Activated B cell treated with CpG ODN at 0.5 μM for 24 hours (primary cell): ENCODE measurements around the gene L3MBTL1. TPM values are rescaled to one million over a fixed set of nuclear protein-coding genes. Genes with fewer than 3 reads are reported as not detected.

Experiments used
- ATAC-seq: fragments of 200-7000 bp; cut with Tn5 transposase; one replicate; pipeline ENCODE4 v1.10.0; 2021; ENCODE audit warnings: low read depth, mild to moderate bottlenecking, moderate library complexity
- CTCF ChIA-PET: fragments of 350-600 bp; sonication (Branson Sonifier 250); formaldehyde crosslinking; loops from one replicate; lab custom pipeline; 2021; ENCODE audit warnings: antibody characterized with exemption; lab: Charles Lee
- POLR2A ChIA-PET: fragments of 350-600 bp; sonication (Branson Sonifier 250); formaldehyde crosslinking; loops from one replicate; lab custom pipeline; 2021; ENCODE audit warnings: antibody characterized with exemption; lab: Charles Lee
- DNase-seq: peaks from one replicate; pipeline ENCODE4 v3.0.0; 2022
- H3K27ac Mint-ChIP-seq: one replicate; pipeline ENCODE4 v1.8.0; 2020; ENCODE audit warnings: mixed read lengths
- H3K27me3 Mint-ChIP-seq: one replicate; pipeline ENCODE4 v1.8.0; 2021; ENCODE audit warnings: mixed read lengths
- H3K36me3 Mint-ChIP-seq: one replicate; pipeline ENCODE4 v1.8.0; 2021; ENCODE audit warnings: low read depth, mixed read lengths
- H3K4me1 Mint-ChIP-seq: one replicate; pipeline ENCODE4 v1.8.0; 2021; ENCODE audit warnings: mixed read lengths
- H3K4me3 Mint-ChIP-seq: one replicate; pipeline ENCODE4 v1.8.0; 2020; ENCODE audit warnings: mild to moderate bottlenecking, mixed read lengths
- H3K9me3 Mint-ChIP-seq: one replicate; pipeline ENCODE4 v1.8.0; 2020; ENCODE audit warnings: mixed read lengths
- intact Hi-C: fragments of 100-400 bp; cut with micrococcal nuclease; formaldehyde crosslinking; loops from one replicate; pipeline ENCODE4 v1.15.1; 2024
- total RNA-seq: library from RNA; stranded (reverse); gene quantifications from 2 replicates; pipeline ENCODE4 v1.2.3, GENCODE V29; 2022
- TF ChIP-seq, protein P1 (sequence below): fragments of 200-600 bp; IDR thresholded peaks from one replicate; pipeline ENCODE4 v1.8.0; 2022; ENCODE audit warnings: antibody characterized with exemption, mild to moderate bottlenecking

The L3MBTL1 gene
- total RNA-seq, 1 donor from 2014 or later = 22.5 TPM

DNA sequence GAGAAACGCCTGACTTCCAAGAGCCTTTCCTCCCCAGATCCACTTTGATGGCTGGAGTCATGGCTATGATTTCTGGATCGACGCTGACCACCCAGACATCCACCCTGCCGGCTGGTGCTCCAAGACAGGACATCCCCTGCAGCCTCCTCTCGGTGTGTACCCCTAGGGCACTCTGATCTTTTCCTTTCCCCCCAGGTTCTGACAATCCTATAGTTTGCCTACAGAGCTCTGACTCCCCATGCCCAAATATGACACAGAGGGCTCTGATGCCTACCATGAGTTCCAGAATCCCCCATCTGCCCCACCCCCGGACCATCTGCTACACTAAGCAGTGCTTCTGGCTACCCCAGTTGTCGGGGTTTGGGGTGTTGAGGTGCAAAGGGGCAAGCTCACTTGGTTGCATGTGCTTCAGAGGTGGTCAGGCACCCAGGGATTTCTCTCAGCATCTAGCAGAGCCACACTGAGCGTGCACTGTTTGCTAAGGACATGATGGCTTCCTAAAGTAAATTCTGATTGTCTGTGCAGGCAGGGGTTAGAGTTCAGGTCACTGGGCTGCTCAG lies 27.4 kb downstream of the L3MBTL1 start:
- intact Hi-C loops = no loop called here
- Mint-ChIP-seq H3K4me1 (no peaks in the 10 kb centered on the region), H3K4me3 (no peak overlapping the region), H3K36me3 (peaks cover 17% of the 10 kb centered on the region), H3K27me3 (no peaks in the 10 kb centered on the region), H3K27ac (no peak overlapping the region), H3K9me3 (no peaks in the 10 kb centered on the region)
- ATAC-seq = no peak
- TF ChIP-seq, protein P1, sequence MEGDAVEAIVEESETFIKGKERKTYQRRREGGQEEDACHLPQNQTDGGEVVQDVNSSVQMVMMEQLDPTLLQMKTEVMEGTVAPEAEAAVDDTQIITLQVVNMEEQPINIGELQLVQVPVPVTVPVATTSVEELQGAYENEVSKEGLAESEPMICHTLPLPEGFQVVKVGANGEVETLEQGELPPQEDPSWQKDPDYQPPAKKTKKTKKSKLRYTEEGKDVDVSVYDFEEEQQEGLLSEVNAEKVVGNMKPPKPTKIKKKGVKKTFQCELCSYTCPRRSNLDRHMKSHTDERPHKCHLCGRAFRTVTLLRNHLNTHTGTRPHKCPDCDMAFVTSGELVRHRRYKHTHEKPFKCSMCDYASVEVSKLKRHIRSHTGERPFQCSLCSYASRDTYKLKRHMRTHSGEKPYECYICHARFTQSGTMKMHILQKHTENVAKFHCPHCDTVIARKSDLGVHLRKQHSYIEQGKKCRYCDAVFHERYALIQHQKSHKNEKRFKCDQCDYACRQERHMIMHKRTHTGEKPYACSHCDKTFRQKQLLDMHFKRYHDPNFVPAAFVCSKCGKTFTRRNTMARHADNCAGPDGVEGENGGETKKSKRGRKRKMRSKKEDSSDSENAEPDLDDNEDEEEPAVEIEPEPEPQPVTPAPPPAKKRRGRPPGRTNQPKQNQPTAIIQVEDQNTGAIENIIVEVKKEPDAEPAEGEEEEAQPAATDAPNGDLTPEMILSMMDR = no peak
- CTCF ChIA-PET = interaction anchor here (2.7 kb wide), 1 partner anchor 158 kb away, joined by 21 read pairs; no protein-coding TSS in a partner anchor
- no peak for DNase-seq
- POLR2A ChIA-PET = no interaction called here

DNA sequence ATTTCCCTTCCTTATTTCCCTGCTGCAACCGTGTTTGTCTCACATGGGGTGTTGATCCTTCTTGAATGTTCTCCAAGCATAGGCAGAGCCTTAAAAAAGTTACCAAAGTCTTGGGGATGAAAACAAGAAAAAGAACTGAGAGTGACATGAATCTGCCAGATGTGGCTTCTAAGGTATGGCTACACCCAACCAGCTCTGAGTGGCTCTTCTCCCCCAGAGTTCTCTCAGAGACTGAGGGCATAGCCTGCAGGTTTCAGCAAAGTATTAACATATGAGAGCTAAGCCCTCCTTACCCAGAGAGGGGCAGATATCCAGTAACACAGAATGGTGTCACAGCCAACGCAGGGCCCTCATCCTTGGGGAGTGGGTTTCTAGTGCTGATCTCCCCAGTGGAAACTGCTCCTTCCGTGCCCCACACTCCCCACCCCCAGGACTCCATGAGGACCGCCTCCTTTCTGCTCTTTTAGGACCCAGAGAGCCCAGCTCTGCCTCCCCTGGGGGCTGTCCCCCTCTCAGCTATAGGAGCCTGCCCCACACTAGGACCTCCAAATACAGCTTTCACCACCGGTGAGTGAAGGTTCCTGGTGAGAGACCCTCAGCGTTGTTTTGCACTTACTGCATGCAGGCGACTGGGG lies 28.0 kb downstream of the L3MBTL1 start:
- TF ChIP-seq, protein P1 = no peak
- ChIA-PET POLR2A (no interaction called here), CTCF (interaction anchor here (2.7 kb wide), 1 partner anchor 157 kb away, joined by 21 read pairs; no protein-coding TSS in a partner anchor)

DNA sequence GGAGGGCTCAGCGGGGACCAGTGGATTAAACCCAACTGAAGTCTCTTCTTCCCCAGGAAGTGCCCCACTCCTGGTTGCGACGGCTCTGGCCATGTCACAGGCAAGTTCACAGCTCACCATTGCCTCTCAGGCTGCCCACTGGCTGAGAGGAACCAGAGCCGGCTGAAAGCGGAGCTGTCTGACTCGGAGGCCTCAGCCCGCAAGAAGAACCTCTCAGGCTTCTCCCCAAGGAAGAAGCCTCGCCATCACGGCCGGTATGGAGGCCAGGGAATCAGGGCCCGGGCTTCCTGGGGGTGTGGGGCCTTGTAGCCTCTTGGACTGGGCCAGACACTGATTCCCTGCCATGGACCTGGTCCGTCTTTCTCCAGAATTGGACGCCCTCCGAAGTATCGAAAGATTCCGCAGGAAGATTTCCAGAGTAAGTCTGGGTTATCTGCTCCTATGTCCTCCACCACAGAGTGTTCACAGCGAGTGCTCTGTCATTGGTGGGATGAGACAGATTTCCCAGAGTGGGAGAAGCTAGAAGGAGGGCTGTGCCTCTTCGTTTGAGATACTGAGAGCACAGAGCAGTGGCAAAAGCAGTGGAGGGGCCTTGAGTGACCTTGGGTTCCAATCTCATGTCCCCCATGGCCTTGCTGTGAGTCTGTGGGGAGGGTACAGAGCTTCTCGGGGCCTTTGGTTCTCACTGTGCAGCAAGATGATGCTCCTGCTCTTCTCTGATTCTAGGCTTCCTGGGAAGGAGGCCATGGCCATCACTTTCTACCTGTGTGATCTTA lies 28.7 kb downstream of the L3MBTL1 start:
- ChIA-PET POLR2A (no interaction called here), CTCF (interaction anchor here (2.7 kb wide), 1 partner anchor 156 kb away, joined by 21 read pairs; no protein-coding TSS in a partner anchor)
- no peaks in the 10 kb centered on the region for H3K27me3 Mint-ChIP-seq
- intact Hi-C loops = no loop called here
- no peak overlapping the region for H3K27ac Mint-ChIP-seq
- no peak for ATAC-seq
- TF ChIP-seq, protein P1 = no peak
- H3K4me1 Mint-ChIP-seq = no peaks in the 10 kb centered on the region
- H3K4me3 Mint-ChIP-seq = no peak overlapping the region
- DNase-seq = no peak
- H3K36me3 Mint-ChIP-seq = peaks cover 17% of the 10 kb centered on the region
- no peaks in the 10 kb centered on the region for H3K9me3 Mint-ChIP-seq

More for the DNA sequence above, 28.0 kb downstream of the L3MBTL1 start:
- intact Hi-C loops = no loop called here
- DNase-seq (no peak), ATAC-seq (no peak)
- Mint-ChIP-seq H3K9me3 (no peaks in the 10 kb centered on the region), H3K27me3 (no peaks in the 10 kb centered on the region), H3K4me3 (no peak overlapping the region), H3K27ac (no peak overlapping the region), H3K4me1 (no peaks in the 10 kb centered on the region), H3K36me3 (peaks cover 17% of the 10 kb centered on the region)

DNA sequence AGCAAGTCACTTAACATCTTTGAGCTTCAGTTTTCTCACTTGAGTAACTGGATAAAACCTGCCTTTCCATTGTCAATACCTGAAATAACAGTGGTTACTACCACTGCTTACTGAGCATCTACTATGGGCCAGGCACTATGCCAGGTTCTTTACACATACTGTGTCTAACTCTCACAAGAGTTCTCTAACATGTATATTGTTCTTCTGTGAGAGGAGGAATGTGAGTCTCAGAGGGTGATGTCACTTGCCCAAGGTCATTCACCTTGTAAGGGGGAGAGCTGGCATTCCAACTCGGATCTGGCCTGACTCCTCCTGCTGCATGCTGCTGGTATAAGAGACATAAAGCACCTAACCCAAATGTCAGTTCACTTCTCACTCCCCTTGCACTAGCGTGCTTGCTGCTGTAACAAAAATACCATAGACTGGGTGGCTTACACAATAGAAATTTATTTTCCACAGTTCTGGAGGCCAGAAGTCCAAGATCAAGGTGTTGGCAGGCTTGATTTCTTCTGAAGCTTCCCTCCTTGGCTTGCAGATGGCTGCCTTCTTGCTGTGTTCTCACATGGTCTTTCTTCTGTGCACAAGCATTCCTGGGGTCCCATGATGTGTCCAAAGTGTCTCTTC lies 29.4 kb downstream of the L3MBTL1 start:
- no peak overlapping the region for H3K4me3 Mint-ChIP-seq
- H3K36me3 Mint-ChIP-seq = peaks cover 17% of the 10 kb centered on the region
- ATAC-seq = no peak
- intact Hi-C loops = no loop called here
- TF ChIP-seq, protein P1 = no peak
- H3K9me3 Mint-ChIP-seq = no peaks in the 10 kb centered on the region
- CTCF ChIA-PET = interaction anchor here (1.9 to 3.9 kb wide), 3 partner anchors 152 to 213 kb away, joined by 12 to 24 read pairs (median 21); no protein-coding TSS in a partner anchor
- no peak overlapping the region for H3K27ac Mint-ChIP-seq
- H3K4me1 Mint-ChIP-seq = no peaks in the 10 kb centered on the region
- H3K27me3 Mint-ChIP-seq = no peaks in the 10 kb centered on the region
- no peak for DNase-seq
- POLR2A ChIA-PET = interaction anchor here (1.1 kb wide), 1 partner anchor 130 kb away, joined by 3 read pairs; no protein-coding TSS in a partner anchor
